ENCODE data around the gene IGF2BP1.

DNA sequence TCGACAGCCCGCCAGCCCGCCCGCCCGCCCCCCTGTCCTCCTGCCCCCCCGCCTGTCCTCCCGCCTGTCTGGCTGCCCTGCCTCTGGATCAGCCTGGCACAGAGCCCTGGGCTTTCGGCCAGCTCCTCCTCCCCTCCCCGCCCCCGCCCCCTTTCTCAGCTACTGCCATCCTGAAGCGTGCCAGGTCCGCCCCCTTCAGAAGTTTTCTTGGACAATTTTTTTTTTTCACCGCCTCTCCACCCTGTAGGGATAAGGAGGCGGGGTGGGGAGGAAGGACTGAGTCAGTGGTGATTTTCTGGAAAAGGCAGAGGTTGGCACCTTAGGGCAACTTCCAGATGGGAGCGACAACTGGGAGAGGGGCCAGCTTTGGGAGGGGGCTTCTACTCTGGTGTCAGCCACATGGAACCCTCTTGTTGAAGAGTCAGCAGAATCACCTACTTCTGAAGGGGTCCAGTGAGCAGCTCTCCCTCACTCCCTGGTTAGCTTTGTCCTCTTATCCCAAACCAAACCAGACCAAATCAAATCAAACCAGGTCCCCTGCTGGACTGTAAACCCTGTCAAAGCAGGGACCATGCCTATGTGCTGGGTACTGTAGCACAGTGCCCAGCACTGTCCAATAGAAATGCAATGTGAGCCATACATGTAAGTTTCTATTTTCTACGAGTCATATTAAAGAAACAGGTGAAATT, 19.7 kb downstream of the IGF2BP1 start:
- TF ChIP-seq, protein P1, sequence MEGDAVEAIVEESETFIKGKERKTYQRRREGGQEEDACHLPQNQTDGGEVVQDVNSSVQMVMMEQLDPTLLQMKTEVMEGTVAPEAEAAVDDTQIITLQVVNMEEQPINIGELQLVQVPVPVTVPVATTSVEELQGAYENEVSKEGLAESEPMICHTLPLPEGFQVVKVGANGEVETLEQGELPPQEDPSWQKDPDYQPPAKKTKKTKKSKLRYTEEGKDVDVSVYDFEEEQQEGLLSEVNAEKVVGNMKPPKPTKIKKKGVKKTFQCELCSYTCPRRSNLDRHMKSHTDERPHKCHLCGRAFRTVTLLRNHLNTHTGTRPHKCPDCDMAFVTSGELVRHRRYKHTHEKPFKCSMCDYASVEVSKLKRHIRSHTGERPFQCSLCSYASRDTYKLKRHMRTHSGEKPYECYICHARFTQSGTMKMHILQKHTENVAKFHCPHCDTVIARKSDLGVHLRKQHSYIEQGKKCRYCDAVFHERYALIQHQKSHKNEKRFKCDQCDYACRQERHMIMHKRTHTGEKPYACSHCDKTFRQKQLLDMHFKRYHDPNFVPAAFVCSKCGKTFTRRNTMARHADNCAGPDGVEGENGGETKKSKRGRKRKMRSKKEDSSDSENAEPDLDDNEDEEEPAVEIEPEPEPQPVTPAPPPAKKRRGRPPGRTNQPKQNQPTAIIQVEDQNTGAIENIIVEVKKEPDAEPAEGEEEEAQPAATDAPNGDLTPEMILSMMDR (conservative IDR thresholded peaks at IDR 0.05 in 1 of 2, IDR thresholded peaks at IDR 0.05 in 1 of 2; ENCODE audit: low read depth in 1 of 2, low read length in 2 of 2): no peak
- no peak for TF ChIP-seq EZH2 (IDR thresholded peaks at IDR 0.05; ENCODE audit: low read length, missing control alignments)
